ENCODE data around the gene CACNA1B. TPM values are rescaled to one million over a fixed set of nuclear protein-coding genes. Genes with fewer than 3 reads are reported as not detected.
A peak's percentile ranks its signal among the peaks of the same experiment; 100 is the strongest.

The CACNA1B gene
- total and polyA plus RNA-seq, 7 experiments from 2014 or later, result 0.07 TPM; not detected in 6

GRCh38 chr9:137984520-137985257, 107.1 kb downstream of the CACNA1B start:
- Mint-ChIP-seq H3K4me3 (no peak overlapping the region), H3K9me3 (peaks cover 0 to 2% (median 0%) of the 10 kb centered on the region in 11 donors), H3K36me3 (no peaks in the 10 kb centered on the region), H3K27me3 (peaks cover 11 to 33% (median 20%) of the 10 kb centered on the region in 5 donors), H3K4me1 (peaks cover 0 to 13% (median 4%) of the 10 kb centered on the region in 7 donors), H3K27ac (no peak overlapping the region)
- ChIA-PET POLR2A (no interaction called here), CTCF (no interaction called here)
- no peaks in the 10 kb centered on the region for H3K4me1 ChIP-seq (ENCODE audit: control insufficient read depth in 2 of 2, insufficient read depth in 2 of 2, low read length in 2 of 2)
- DNase-seq, result no peak
- H3K36me3 ChIP-seq (ENCODE audit: control insufficient read depth in 2 of 3, insufficient read depth in 3 of 3, low read length in 3 of 3), result no peaks in the 10 kb centered on the region
- ATAC-seq, result no peak
- no peak overlapping the region for H3K4me3 ChIP-seq (ENCODE audit: low read length)
- H3K9me3 ChIP-seq (ENCODE audit: control insufficient read depth in 2 of 3, low read length in 3 of 3), result no peaks in the 10 kb centered on the region
- H3K27me3 ChIP-seq (ENCODE audit: control insufficient read depth in 2 of 2, insufficient read depth in 2 of 2, low read length in 2 of 2), result no peaks in the 10 kb centered on the region
- no peak overlapping the region for H3K27ac ChIP-seq (ENCODE audit: low read depth, low read length)
- intact Hi-C loops (cut with micrococcal nuclease), result no loop called here

- peaks cover 0 to 2% (median 0%) of the 10 kb centered on the region in 11 donors for H3K9me3 Mint-ChIP-seq
- H3K27me3 ChIP-seq (ENCODE audit: control insufficient read depth in 2 of 2, insufficient read depth in 2 of 2, low read length in 2 of 2), result no peaks in the 10 kb centered on the region
These were observed 108.1 kb downstream of the CACNA1B start for GRCh38 chr9:137985637-137986071.

GRCh38 chr9:137986268-137987099, 108.9 kb downstream of the CACNA1B start:
- Mint-ChIP-seq H3K4me1 (peaks cover 0 to 13% (median 4%) of the 10 kb centered on the region in 7 donors), H3K27me3 (peaks cover 20 to 42% (median 31%) of the 10 kb centered on the region in 5 donors), H3K4me3 (no peak overlapping the region), H3K9me3 (peaks cover 0 to 2% (median 0%) of the 10 kb centered on the region in 11 donors), H3K27ac (no peak overlapping the region), H3K36me3 (no peaks in the 10 kb centered on the region)
- intact Hi-C loops (cut with micrococcal nuclease), result no loop called here
- Histone ChIP-seq H3K9me3 (ENCODE audit: control insufficient read depth in 2 of 3, low read length in 3 of 3) (no peaks in the 10 kb centered on the region), H3K4me3 (ENCODE audit: low read length) (no peak overlapping the region), H3K4me1 (ENCODE audit: control insufficient read depth in 2 of 2, insufficient read depth in 2 of 2, low read length in 2 of 2) (no peaks in the 10 kb centered on the region), H3K27ac (ENCODE audit: low read depth, low read length) (no peak overlapping the region), H3K36me3 (ENCODE audit: control insufficient read depth in 2 of 3, insufficient read depth in 3 of 3, low read length in 3 of 3) (no peaks in the 10 kb centered on the region), H3K27me3 (ENCODE audit: control insufficient read depth in 2 of 2, insufficient read depth in 2 of 2, low read length in 2 of 2) (no peaks in the 10 kb centered on the region)
- ATAC-seq (no peak), DNase-seq (no peak)
- CTCF ChIA-PET, result interaction anchor here (1.0 kb wide), 1 partner anchor 17 kb away, joined by 3 read pairs; no protein-coding TSS in a partner anchor
- POLR2A ChIA-PET, result no interaction called here

More at GRCh38 chr9:137985637-137986071, 108.1 kb downstream of the CACNA1B start:
- CTCF ChIA-PET, result interaction anchor here (1.0 kb wide), 1 partner anchor 18 kb away, joined by 3 read pairs; no protein-coding TSS in a partner anchor
- POLR2A ChIA-PET, result no interaction called here
- Histone ChIP-seq H3K4me3 (ENCODE audit: low read length) (no peak overlapping the region), H3K27ac (ENCODE audit: low read depth, low read length) (no peak overlapping the region), H3K9me3 (ENCODE audit: control insufficient read depth in 2 of 3, low read length in 3 of 3) (no peaks in the 10 kb centered on the region), H3K36me3 (ENCODE audit: control insufficient read depth in 2 of 3, insufficient read depth in 3 of 3, low read length in 3 of 3) (no peaks in the 10 kb centered on the region), H3K4me1 (ENCODE audit: control insufficient read depth in 2 of 2, insufficient read depth in 2 of 2, low read length in 2 of 2) (no peaks in the 10 kb centered on the region)
- peaks cover 0 to 13% (median 4%) of the 10 kb centered on the region in 7 donors for H3K4me1 Mint-ChIP-seq
- no peak overlapping the region for H3K27ac Mint-ChIP-seq
- no peaks in the 10 kb centered on the region for H3K36me3 Mint-ChIP-seq
- no peak for ATAC-seq
- DNase-seq, result no peak
- no peak overlapping the region for H3K4me3 Mint-ChIP-seq
- peaks cover 13 to 39% (median 27%) of the 10 kb centered on the region in 5 donors for H3K27me3 Mint-ChIP-seq
- intact Hi-C loops (cut with micrococcal nuclease), result no loop called here

- Histone ChIP-seq H3K27ac (ENCODE audit: low read depth, low read length) (no peak overlapping the region), H3K9me3 (ENCODE audit: control insufficient read depth in 2 of 3, low read length in 3 of 3) (no peaks in the 10 kb centered on the region), H3K36me3 (ENCODE audit: control insufficient read depth in 2 of 3, insufficient read depth in 3 of 3, low read length in 3 of 3) (no peaks in the 10 kb centered on the region), H3K27me3 (ENCODE audit: control insufficient read depth in 2 of 2, insufficient read depth in 2 of 2, low read length in 2 of 2) (no peaks in the 10 kb centered on the region), H3K4me3 (ENCODE audit: low read length) (no peak overlapping the region), H3K4me1 (ENCODE audit: control insufficient read depth in 2 of 2, insufficient read depth in 2 of 2, low read length in 2 of 2) (no peaks in the 10 kb centered on the region)
- DNase-seq (no peak), ATAC-seq (no peak)
- Mint-ChIP-seq H3K9me3 (peaks cover 0 to 2% (median 0%) of the 10 kb centered on the region in 11 donors), H3K4me1 (peaks cover 0 to 13% (median 4%) of the 10 kb centered on the region in 7 donors), H3K27ac (no peak overlapping the region), H3K27me3 (peaks cover 23 to 47% (median 40%) of the 10 kb centered on the region in 5 donors), H3K36me3 (no peaks in the 10 kb centered on the region), H3K4me3 (no peak overlapping the region)
- POLR2A ChIA-PET, result no interaction called here
- CTCF ChIA-PET, result no interaction called here
- intact Hi-C loops (cut with micrococcal nuclease), result no loop called here
These were observed 109.9 kb downstream of the CACNA1B start for GRCh38 chr9:137987244-137988030.

GRCh38 chr9:137988051-137988450, 110.5 kb downstream of the CACNA1B start:
- Histone ChIP-seq H3K4me1 (ENCODE audit: control insufficient read depth in 2 of 2, insufficient read depth in 2 of 2, low read length in 2 of 2) (no peaks in the 10 kb centered on the region), H3K36me3 (ENCODE audit: control insufficient read depth in 2 of 3, insufficient read depth in 3 of 3, low read length in 3 of 3) (no peaks in the 10 kb centered on the region), H3K9me3 (ENCODE audit: control insufficient read depth in 2 of 3, low read length in 3 of 3) (no peaks in the 10 kb centered on the region), H3K27ac (ENCODE audit: low read depth, low read length) (no peak overlapping the region), H3K27me3 (ENCODE audit: control insufficient read depth in 2 of 2, insufficient read depth in 2 of 2, low read length in 2 of 2) (no peaks in the 10 kb centered on the region), H3K4me3 (ENCODE audit: low read length) (no peak overlapping the region)
- ChIA-PET POLR2A (no interaction called here), CTCF (no interaction called here)
- Mint-ChIP-seq H3K9me3 (peaks cover 0 to 2% (median 0%) of the 10 kb centered on the region in 11 donors), H3K27me3 (peaks cover 27 to 52% (median 40%) of the 10 kb centered on the region in 5 donors), H3K4me1 (peaks cover 0 to 13% (median 4%) of the 10 kb centered on the region in 7 donors), H3K27ac (no peak overlapping the region), H3K4me3 (peak overlapping the region in 1 of 10 donors; percentile 9), H3K36me3 (no peaks in the 10 kb centered on the region)
- DNase-seq, result no peak
- ATAC-seq, result no peak
- intact Hi-C loops (cut with micrococcal nuclease), result no loop called here

- DNase-seq, result no peak
- H3K27ac ChIP-seq (ENCODE audit: low read depth, low read length), result no peak overlapping the region
- POLR2A ChIA-PET, result no interaction called here
- peaks cover 29 to 58% (median 44%) of the 10 kb centered on the region in 5 donors for H3K27me3 Mint-ChIP-seq
- no peaks in the 10 kb centered on the region for H3K4me1 ChIP-seq (ENCODE audit: control insufficient read depth in 2 of 2, insufficient read depth in 2 of 2, low read length in 2 of 2)
- H3K27me3 ChIP-seq (ENCODE audit: control insufficient read depth in 2 of 2, insufficient read depth in 2 of 2, low read length in 2 of 2), result no peaks in the 10 kb centered on the region
- no peak overlapping the region for H3K27ac Mint-ChIP-seq
- intact Hi-C loops (cut with micrococcal nuclease), result no loop called here
- no peaks in the 10 kb centered on the region for H3K36me3 Mint-ChIP-seq
- H3K4me3 ChIP-seq (ENCODE audit: low read length), result no peak overlapping the region
- H3K4me3 Mint-ChIP-seq, result no peak overlapping the region
- peaks cover 0 to 2% (median 0%) of the 10 kb centered on the region in 11 donors for H3K9me3 Mint-ChIP-seq
- no peak for ATAC-seq
- CTCF ChIA-PET, result no interaction called here
- H3K4me1 Mint-ChIP-seq, result peaks cover 0 to 13% (median 4%) of the 10 kb centered on the region in 7 donors
- H3K9me3 ChIP-seq (ENCODE audit: control insufficient read depth in 2 of 3, low read length in 3 of 3), result no peaks in the 10 kb centered on the region
- H3K36me3 ChIP-seq (ENCODE audit: control insufficient read depth in 2 of 3, insufficient read depth in 3 of 3, low read length in 3 of 3), result no peaks in the 10 kb centered on the region
These were observed 111.1 kb downstream of the CACNA1B start for GRCh38 chr9:137988701-137989100.

Data from naive thymus-derived CD4-positive, alpha-beta T cell (primary cell).